ENCODE results near the gene GNPTAB.

Gene GNPTAB

GRCh38 chr12:101850199-101850598 lies 19.4 kb upstream of the GNPTAB start:
- H3K4me2 ChIP-seq (ENCODE audit: low read length): peak overlapping the region; percentile 71
- H3K27ac ChIP-seq (ENCODE audit: low read length): peak overlapping the region; percentile 72
- H4K20me1 ChIP-seq (ENCODE audit: insufficient read depth, low read length): no peaks in the 10 kb centered on the region
- H3K9ac ChIP-seq (ENCODE audit: low read length): peak overlapping the region; percentile 63; the same call in 1 of the 2 replicates
- no peaks in the 10 kb centered on the region for H3K9me3 ChIP-seq (ENCODE audit: insufficient read depth, low read length)
- no peaks in the 10 kb centered on the region for H3K79me2 ChIP-seq (ENCODE audit: low read length)
- no peaks in the 10 kb centered on the region for H3K36me3 ChIP-seq (replicated peaks; ENCODE audit: low read depth, low read length)
- H2AFZ ChIP-seq (ENCODE audit: low read depth, low read length): no peak overlapping the region
- H3K4me3 ChIP-seq (ENCODE audit: low read length): peak overlapping the region; percentile 30; the same call in 1 of the 2 replicates
- TF ChIP-seq EZH2phosphoT487 (IDR thresholded peaks at IDR 0.05; ENCODE audit: low read depth): no peak
- TF ChIP-seq CTCF (IDR thresholded peaks at IDR 0.05; ENCODE audit: low read depth, low read length): no peak
- peaks cover 45% of the 10 kb centered on the region for H3K4me1 ChIP-seq (ENCODE audit: low read length)
- H3K27me3 ChIP-seq (ENCODE audit: low read depth, low read length): no peaks in the 10 kb centered on the region

GRCh38 chr12:101847325-101847724 lies 16.6 kb upstream of the GNPTAB start:
- no peak overlapping the region for H2AFZ ChIP-seq (ENCODE audit: low read depth, low read length)
- no peak overlapping the region for H3K4me2 ChIP-seq (ENCODE audit: low read length)
- H3K79me2 ChIP-seq (ENCODE audit: low read length): no peaks in the 10 kb centered on the region
- no peaks in the 10 kb centered on the region for H4K20me1 ChIP-seq (ENCODE audit: insufficient read depth, low read length)
- TF ChIP-seq EZH2phosphoT487 (IDR thresholded peaks at IDR 0.05; ENCODE audit: low read depth) (no peak), CTCF (IDR thresholded peaks at IDR 0.05; ENCODE audit: low read depth, low read length) (no peak)
- H3K27ac ChIP-seq (ENCODE audit: low read length): no peak overlapping the region
- H3K9me3 ChIP-seq (ENCODE audit: insufficient read depth, low read length): no peaks in the 10 kb centered on the region
- no peaks in the 10 kb centered on the region for H3K36me3 ChIP-seq (replicated peaks; ENCODE audit: low read depth, low read length)
- H3K27me3 ChIP-seq (ENCODE audit: low read depth, low read length): no peaks in the 10 kb centered on the region
- H3K4me3 ChIP-seq (ENCODE audit: low read length): no peak overlapping the region
- no peak overlapping the region for H3K9ac ChIP-seq (ENCODE audit: low read length)
- peaks cover 24% of the 10 kb centered on the region for H3K4me1 ChIP-seq (ENCODE audit: low read length)

- no peak for TF ChIP-seq EZH2phosphoT487 (IDR thresholded peaks at IDR 0.05; ENCODE audit: low read depth)
- TF ChIP-seq CTCF (IDR thresholded peaks at IDR 0.05; ENCODE audit: low read depth, low read length): no peak
- Histone ChIP-seq H3K4me2 (ENCODE audit: low read length) (no peak overlapping the region), H3K4me1 (ENCODE audit: low read length) (peaks cover 8% of the 10 kb centered on the region), H3K79me2 (ENCODE audit: low read length) (no peaks in the 10 kb centered on the region), H4K20me1 (ENCODE audit: insufficient read depth, low read length) (no peaks in the 10 kb centered on the region), H3K9me3 (ENCODE audit: insufficient read depth, low read length) (no peaks in the 10 kb centered on the region), H3K27me3 (ENCODE audit: low read depth, low read length) (no peaks in the 10 kb centered on the region), H3K9ac (ENCODE audit: low read length) (no peak overlapping the region), H3K27ac (ENCODE audit: low read length) (no peak overlapping the region), H3K36me3 (replicated peaks; ENCODE audit: low read depth, low read length) (no peaks in the 10 kb centered on the region), H2AFZ (ENCODE audit: low read depth, low read length) (no peak overlapping the region), H3K4me3 (ENCODE audit: low read length) (no peak overlapping the region)
These were observed 14.5 kb upstream of the GNPTAB start for GRCh38 chr12:101845137-101845711.

- H3K27me3 ChIP-seq (ENCODE audit: low read depth, low read length): no peaks in the 10 kb centered on the region
- H3K4me1 ChIP-seq (ENCODE audit: low read length): peaks cover 14% of the 10 kb centered on the region
- no peak overlapping the region for H3K9ac ChIP-seq (ENCODE audit: low read length)
- no peak overlapping the region for H3K27ac ChIP-seq (ENCODE audit: low read length)
- no peaks in the 10 kb centered on the region for H4K20me1 ChIP-seq (ENCODE audit: insufficient read depth, low read length)
- H3K4me3 ChIP-seq (ENCODE audit: low read length): no peak overlapping the region
- TF ChIP-seq CTCF (IDR thresholded peaks at IDR 0.05; ENCODE audit: low read depth, low read length): no peak
- no peak for TF ChIP-seq EZH2phosphoT487 (IDR thresholded peaks at IDR 0.05; ENCODE audit: low read depth)
- H3K36me3 ChIP-seq (replicated peaks; ENCODE audit: low read depth, low read length): no peaks in the 10 kb centered on the region
- H3K9me3 ChIP-seq (ENCODE audit: insufficient read depth, low read length): no peaks in the 10 kb centered on the region
- no peak overlapping the region for H2AFZ ChIP-seq (ENCODE audit: low read depth, low read length)
- no peak overlapping the region for H3K4me2 ChIP-seq (ENCODE audit: low read length)
- H3K79me2 ChIP-seq (ENCODE audit: low read length): no peaks in the 10 kb centered on the region
These were observed 10.3 kb upstream of the GNPTAB start for GRCh38 chr12:101841069-101841468.
